HTERT RPE-1 (cell line): Measurements from ENCODE around the gene SIGLEC15.
"Not testable (repeated sequence)": the region's sequence is repeated elsewhere in the genome, so short reads cannot be mapped to it uniquely, and the experiment has no call there.

ENCODE experiments used
- in situ Hi-C: fragments of 300-500 bp; cut with MboI; formaldehyde crosslinking; loops from 4 replicates; pipeline ENCODE4 v1.14.3; 2020; ENCODE audit warnings: low sequenced_read_pairs

SIGLEC15 gene

DNA sequence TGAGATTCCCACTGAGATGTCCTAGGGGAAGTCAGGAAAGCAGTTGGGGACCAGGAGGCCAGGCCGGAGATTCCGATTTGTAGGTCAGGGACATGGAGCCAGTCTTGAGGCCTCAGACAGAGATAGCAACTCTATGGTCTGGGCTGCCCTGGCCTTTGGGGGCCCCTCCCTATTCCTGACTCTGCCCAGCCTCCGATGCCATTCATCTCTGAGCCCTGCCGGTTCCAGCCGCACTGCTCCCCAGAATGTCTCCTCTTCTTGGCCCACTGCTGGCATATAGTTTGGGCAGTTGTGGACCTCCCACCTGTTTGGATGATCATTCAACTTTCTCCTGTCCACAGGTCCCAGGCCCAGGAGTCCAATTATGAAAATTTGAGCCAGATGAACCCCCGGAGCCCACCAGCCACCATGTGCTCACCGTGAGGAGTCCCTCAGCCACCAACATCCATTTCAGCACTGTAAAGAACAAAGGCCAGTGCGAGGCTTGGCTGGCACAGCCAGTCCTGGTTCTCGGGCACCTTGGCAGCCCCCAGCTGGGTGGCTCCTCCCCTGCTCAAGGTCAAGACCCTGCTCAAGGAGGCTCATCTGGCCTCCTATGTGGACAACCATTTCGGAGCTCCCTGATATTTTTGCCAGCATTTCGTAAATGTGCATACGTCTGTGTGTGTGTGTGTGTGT is 16.4 kb downstream of the SIGLEC15 start:
- in situ Hi-C loops: no loop called here

DNA sequence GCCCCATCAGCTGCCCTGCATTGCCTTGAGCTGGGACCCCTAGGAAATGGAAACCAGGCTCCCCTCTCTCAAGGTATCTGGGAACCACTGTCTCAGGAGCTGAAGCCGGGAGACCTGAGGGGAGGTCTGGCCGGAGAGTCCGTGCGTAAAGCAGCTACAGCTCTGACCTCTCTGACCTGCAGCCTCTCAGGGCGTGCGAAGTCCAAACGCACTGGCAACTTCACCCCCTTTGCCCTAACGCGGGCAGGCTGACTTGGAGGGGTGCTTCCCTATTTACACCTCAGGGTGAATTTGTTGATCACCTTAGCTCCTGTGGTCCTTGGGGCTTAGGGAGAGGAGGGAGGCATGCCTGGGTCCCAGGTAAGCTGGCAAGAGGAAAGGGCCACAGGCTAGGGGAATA is 17.5 kb downstream of the SIGLEC15 start:
- in situ Hi-C loops: no loop called here

DNA sequence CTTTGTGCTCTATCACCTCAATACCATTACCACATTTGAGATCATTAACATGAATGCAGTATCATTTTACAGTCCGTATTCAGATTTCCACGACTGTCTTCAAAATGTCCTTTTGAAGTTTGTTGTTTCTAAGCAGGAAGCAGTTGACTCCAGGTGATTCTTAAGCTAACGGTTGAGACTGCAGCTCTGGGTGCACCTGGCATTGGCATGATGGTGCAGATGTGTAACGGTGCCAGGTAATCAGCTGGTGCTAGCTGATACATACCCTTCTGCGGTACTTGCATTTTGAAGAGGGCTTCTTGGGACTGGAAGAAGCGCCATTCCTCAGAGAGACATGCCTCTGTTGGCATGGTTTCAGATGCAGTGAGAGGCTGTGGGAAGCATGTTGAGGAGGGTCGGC is 19.5 kb downstream of the SIGLEC15 start:
- in situ Hi-C loops: no loop called here

DNA sequence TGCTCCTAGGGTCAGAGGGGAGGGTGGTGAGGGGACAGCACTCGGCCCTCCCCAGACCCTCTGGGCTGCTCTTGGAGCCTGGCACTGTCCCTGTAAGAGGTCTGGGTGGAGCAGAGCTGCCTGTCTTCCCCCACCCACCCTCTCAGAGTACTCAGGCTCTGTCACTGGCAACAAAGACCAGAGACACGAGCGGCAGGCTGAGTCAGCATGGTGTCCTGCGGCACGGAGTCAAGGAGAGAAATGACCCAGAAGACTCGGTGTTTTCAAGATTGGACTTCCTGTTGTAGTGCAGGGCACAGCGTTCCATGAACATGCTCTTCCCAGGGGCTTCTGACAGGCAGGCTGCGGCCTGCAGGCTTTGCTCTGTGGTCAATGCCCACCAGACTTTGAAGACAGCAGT is 19.9 kb downstream of the SIGLEC15 start:
- in situ Hi-C loops: no loop called here

DNA sequence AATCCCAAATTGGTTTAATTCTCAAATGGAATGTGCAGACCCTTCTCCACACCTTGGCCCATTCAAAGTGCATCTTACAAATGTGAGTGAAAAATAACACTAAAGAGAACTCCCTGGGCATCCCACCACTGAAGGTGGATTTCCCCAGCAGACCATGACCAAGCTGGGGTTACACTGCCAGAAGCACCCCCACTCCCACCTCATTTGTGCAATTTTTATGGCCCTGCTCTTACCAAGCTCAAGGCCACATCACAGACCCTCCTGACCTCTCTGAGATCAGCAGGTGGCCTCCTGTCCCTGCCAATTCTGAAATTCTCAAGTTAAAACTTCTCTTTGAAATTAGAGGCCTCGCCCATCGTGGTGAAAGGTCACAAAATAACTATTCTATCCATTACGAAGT is 21.6 kb downstream of the SIGLEC15 start:
- in situ Hi-C loops: no loop called here

DNA sequence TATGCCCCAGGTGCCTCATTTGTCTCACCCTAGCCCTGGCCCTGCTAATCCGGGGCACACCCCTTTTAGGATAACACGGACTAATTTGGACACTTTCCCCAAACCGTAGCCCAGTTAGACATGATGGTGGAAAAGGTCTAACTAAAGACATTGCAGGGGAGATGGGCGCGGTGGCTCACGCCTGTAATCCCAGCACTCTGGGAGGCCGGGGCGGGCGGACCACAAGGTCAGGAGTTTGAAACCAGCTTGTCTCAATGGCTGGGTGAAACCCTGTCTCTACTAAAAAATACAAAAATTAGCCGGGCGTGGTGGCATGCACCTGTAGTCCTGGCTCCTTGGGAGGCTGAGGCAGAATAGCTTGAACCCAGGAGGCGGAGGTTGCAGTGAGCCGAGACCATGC is 23.2 kb downstream of the SIGLEC15 start:
- in situ Hi-C loops: not testable (repeated sequence)

DNA sequence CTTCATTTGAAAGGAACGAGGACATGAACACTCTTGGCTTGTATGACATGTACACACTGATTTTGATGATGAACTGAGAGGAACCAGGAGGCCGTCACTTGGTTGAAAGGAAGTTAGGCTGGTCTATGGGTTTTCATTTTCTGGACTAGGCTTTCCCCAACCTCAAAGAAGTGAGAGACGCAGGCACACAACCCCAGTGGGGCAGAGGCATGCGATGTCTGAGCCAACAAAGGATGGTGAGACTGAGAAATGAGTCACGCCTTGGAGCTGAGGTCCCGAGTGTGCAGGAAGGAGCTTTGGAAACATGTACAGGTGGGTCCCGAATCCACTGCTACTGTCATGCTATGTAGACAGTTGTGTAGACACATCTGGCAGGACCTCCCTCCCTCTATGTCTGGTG is 24.1 kb downstream of the SIGLEC15 start:
- in situ Hi-C loops: no loop called here

DNA sequence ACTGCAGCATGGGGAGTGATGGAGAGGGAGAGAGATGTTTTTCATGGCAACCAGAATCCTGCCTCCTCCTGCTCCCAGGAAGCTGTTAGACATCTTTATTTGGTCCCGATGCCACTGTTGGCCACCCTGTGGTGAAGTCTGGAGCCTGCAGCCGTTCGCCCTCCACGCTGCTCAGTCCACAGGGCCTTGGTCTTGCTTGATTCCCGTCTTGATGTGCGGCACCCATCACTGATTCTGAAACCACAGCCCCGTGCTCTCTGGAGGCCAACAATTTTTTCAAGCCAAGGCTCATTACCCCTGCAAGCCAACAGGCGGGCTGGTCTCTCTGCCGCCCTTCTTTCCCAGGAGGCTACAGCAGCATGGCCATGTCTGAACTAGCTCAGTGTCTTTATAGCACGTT is 24.5 kb downstream of the SIGLEC15 start:
- in situ Hi-C loops: loop anchor here (25.0 kb wide), 1 partner anchor 138 kb away; the partner anchor contains the start of gene SLC14A1

DNA sequence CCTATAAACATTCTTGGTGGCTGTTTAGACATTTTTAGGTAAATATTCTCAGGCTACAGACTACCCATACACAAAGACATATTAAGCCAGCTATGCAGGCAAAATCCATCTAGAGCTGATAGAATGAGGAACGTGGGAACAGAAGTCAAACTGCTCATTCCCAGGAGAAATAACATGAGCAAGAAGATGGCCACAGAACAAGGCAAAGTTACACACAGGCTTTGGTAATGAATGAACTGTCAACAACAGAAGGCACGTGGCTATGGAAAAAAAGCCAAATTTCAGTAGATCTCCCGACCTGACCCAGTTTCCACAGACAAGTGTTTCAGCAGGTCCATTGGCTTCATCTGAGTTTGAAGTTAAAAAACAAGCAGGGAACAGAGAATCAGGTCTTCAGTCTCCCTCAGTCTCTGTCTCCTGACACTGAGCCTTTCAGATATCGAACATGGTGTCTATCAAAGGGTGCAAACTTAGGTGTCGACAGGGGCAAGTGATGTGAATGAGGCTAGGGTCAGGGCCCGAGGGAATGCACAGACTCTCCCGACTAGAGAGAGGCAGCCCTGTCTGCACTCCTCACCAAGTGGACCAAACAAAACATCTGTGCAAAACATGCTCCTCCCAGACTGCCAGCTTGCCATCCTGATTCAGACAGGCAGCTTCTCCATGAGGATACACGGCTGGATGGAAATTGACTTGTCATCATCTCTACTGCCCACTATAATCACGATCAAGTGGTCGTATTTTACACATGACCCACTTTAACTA is 25.9 kb downstream of the SIGLEC15 start:
- in situ Hi-C loops: loop anchor here (25.0 kb wide), 1 partner anchor 139 kb away; the partner anchor contains the start of gene SLC14A1

DNA sequence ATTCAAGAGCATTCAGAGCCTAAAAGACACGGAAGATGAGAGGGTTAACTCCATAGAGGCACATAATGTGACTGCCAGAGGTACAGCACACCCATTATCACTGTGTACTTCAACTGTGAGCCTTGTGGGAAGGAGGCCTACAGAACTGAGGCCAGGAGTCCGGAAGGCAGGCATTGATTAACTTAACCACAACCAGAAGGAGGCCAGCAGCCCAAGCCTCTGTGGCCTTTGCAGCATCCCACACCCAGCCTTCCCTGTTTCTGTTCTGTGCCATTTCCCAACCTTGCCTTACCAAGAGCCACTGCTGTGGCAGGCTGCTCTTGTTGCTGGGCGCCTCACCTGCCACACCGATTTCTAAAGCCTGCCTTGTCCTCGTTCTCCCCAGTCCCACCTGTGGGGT is 27.2 kb downstream of the SIGLEC15 start:
- in situ Hi-C loops: loop anchor here (25.0 kb wide), 1 partner anchor 140 kb away; the partner anchor contains the start of gene SLC14A1

DNA sequence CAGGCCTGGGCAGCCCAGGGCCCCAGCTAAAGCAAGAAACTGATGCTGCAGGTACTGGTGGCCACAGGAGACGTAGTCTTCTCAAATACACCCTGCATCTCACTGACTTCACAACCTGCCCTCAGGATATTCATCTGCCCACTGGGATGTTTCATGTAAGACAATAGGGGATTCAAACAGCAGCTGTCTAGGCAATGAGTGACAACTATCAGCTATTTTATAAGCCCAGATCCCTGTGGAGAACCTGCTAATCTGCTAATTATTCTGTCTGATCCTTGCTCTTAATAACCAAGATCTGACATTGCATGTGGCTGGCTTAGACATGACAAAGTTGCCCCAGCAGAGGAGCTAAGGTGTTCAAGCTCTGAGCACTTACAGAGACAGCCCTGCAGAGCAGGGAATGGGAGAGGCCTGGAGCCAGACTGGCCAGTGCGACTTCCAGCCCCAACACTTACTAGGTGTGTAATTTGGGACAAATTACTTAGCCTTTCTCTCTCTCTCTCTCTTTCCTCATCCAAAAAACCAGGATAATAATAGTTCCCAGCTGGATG is 28.6 kb downstream of the SIGLEC15 start:
- in situ Hi-C loops: loop anchor here (25.0 kb wide), 1 partner anchor 142 kb away; the partner anchor contains the start of gene SLC14A1

DNA sequence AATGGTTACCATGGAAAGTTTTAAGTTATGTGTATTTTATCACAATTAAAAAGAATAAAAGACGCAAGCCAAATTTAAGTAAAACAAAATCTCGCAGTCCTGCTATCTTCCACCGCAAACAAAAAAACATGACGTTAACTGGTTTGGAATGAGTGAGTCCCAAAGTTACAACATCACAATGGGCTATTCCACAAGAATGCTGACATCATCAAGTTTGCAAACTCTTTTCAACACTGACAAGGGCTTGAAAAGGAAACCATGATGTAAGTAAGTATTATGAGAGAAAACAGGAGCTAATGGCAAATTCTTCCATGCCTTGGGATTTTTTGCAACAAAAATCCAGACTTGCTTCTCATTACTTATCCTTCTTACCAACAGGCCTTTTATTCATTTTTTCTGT is 31.1 kb downstream of the SIGLEC15 start:
- in situ Hi-C loops: loop anchor here (25.0 kb wide), 1 partner anchor 144 kb away; the partner anchor contains the start of gene SLC14A1

DNA sequence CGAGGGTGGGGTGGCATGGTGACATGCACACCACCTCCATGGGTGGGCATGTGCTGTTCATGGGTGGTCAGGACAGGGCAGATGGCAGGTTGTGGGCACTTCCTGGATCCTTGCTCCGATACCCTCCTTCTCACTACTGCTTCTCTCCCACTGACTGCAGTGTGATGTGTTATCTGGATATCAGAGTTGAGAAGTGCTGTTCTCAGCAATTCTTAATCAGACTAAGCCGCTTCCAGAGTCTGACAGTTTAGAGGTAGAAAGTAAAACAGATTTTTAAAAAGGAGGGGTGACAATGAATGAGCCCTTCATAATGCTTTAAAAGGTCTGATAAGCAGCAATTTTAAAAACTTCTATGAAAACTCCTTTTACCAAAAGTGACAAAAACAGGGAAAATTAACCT is 33.9 kb downstream of the SIGLEC15 start:
- in situ Hi-C loops: loop anchor here (25.0 kb wide), 1 partner anchor 147 kb away; the partner anchor contains the start of gene SLC14A1

DNA sequence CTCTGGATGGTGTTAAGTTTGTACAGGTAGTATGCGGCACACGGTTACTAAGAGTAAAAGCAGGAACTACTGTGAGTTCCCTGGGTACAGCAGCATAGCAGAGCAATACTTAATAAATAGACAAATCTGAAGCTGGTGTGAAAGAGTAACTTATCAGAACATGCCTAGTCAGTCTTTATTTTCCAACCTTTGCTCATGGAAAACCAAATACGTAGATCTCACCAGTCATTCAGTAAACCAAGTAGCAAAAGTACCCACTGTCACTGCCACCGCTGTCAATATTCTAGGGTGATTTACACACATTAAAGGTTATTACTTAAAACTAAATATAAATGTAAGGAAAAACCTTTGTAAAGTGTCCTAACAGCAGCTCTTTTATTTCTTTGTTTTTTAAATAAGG is 35.0 kb downstream of the SIGLEC15 start:
- in situ Hi-C loops: loop anchor here (25.0 kb wide), 1 partner anchor 148 kb away; the partner anchor contains the start of gene SLC14A1

DNA sequence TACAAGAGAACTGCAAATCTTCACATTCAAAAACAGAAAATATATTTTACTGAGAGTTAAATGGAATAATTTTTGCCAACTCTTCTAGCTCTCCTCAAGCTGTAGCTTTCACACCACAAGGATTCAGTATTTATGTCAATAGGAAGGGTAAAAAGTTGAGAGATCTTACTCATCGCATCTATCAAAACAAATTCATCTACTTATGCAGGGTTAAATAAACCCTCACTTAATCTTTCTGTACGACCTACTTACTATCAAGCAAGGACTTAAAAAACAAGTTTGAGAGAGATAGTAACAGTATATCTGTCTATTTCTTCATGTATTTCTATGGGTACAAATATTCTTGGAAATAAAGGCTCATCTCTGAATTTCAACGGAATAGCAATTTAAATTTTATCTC is 35.5 kb downstream of the SIGLEC15 start:
- in situ Hi-C loops: loop anchor here (25.0 kb wide), 1 partner anchor 149 kb away; the partner anchor contains the start of gene SLC14A1

DNA sequence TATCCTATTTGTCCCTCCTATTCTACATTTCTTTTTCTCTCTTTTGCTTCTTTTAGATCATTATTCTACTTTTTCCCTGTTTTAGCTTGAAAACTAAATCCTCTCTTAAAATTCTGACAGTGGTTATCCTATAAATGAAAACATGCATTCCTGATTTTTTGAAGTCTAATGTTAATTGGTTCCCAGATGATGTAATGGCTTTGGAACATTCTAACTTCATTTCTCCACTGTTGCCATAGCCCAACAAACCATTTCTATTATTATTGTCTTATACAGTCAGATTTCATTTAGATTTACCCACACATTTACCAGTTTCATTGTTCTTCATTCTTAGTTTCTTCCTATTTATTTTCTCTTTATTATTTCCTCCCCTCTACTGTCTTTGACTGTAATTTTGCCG is 36.5 kb downstream of the SIGLEC15 start:
- in situ Hi-C loops: loop anchor here (25.0 kb wide), 1 partner anchor 150 kb away; the partner anchor contains the start of gene SLC14A1

DNA sequence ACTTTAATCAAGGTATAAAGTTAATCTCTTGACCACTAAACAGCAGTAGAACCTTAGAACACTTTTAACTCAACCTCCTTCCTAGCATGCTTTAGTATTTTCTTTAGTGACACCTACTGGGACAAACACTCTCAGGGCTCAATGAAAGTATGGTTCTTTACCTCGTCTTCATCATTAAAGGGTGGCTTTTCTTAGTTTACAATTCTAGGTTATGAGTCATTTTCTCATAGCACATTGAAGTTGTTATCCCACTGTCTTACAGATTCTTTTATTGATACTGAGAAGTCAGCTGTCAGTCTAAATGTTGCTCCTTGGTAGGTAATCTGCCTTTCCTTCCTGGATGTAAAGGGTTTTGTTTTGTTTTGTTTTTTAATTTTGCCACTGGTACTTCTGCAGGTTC is 38.0 kb downstream of the SIGLEC15 start:
- in situ Hi-C loops: loop anchor here (25.0 kb wide), 1 partner anchor 151 kb away; the partner anchor contains the start of gene SLC14A1

DNA sequence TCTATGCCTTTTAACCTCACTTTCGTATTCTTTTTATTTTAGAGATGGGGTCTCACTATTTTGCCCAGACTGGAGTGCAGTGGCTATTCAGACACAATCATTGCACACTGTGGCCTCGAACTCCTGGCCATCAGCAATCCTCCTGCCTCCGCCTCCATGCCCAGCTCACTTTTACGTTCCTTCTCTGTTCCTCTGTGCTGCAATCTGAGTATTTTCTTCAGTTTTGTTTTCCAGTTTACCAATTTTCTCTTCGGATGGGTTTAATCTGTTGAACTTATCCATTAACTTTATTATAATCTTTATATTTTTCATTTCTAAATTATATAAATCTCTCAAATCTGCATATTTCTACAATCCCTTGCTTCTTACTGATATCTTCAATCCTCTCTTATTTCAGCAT is 38.6 kb downstream of the SIGLEC15 start:
- in situ Hi-C loops: loop anchor here (25.0 kb wide), 1 partner anchor 152 kb away; the partner anchor contains the start of gene SLC14A1

DNA sequence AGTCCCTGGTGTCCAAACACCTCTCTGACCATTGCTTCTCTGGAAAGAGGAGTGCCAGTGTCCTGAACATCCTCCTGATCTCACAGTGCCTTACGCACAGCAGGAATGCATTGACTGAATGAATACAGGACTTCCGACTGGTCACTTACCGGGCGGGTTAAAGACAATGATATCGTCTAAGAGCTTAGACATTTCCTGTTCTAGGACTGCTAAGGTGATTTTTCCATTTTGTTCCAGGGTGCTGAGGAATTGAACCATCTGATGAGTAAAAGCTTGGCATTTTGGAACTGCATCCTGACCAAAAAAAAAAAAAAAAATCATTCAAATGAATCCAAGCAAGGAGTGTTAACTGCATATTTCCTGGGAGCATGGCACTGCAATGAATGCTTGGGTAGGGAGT is 40.0 kb downstream of the SIGLEC15 start:
- in situ Hi-C loops: loop anchor here (25.0 kb wide), 1 partner anchor 153 kb away; the partner anchor contains the start of gene SLC14A1

DNA sequence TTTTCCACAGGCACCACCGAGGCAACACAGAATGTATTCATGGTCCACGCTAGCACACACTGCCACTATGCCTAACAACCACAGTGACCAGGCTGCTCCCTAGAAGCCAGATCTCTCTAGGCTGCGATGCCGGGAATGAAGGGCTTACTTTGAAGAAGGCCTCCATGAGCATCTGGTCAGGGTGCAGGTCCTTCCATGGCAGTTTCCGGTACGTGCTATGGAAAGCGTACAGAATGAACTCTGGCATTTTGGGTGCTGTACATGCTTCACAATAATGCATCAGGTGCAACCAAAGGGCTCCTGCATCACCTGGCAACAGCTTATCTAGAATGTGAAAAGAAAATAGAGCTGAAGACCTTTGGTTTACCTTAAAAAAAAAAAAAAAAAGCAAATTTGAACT is 44.9 kb downstream of the SIGLEC15 start:
- in situ Hi-C loops: loop anchor here (25.0 kb wide), 1 partner anchor 158 kb away; the partner anchor contains the start of gene SLC14A1
